ENCODE measurements around the gene ENTPD6. TPM values are rescaled to one million over a fixed set of nuclear protein-coding genes. Genes with fewer than 3 reads are reported as not detected.
"Not testable (repeated sequence)": the region's sequence is repeated elsewhere in the genome, so short reads cannot be mapped to it uniquely, and the experiment has no call there.

Gene ENTPD6
- total RNA-seq, 1 donor from 2014 or later = 57.8 TPM

DNA sequence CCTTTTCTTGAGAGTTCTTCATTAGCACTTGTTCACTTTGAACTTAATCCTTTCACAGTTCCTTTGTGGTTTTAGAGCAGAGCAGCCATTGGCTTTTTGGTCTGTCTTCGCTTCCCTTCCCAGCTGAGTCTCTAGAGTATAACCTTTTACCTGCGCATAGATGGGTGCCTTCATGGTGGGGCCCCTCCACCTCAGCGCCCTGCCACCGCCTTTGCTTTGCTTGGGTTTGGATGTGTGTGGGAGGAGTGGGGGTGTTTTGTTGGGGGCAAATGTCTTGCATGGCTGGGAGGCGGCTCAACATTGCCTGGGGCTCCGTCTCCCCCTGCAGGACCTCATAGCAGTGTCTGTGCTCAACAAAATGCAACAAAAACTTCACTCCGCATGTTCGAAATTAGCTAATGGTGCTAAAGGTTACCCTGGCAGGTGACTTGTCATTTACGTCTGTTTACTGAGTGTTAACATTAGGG is 64.3 kb downstream of the ENTPD6 start:
- peaks cover 58% of the 10 kb centered on the region for H4K20me1 ChIP-seq (ENCODE audit: insufficient read depth, low read length)
- peaks cover 33% of the 10 kb centered on the region for H3K36me3 Mint-ChIP-seq (ENCODE audit: low read depth, unreplicated experiment)
- H2AFZ ChIP-seq (ENCODE audit: low read depth, low read length) = no peak overlapping the region
- no peaks in the 10 kb centered on the region for H3K9me3 Mint-ChIP-seq (ENCODE audit: unreplicated experiment)
- FAIRE-seq = no peak
- H3K27me3 Mint-ChIP-seq (ENCODE audit: low read depth, unreplicated experiment) = no peaks in the 10 kb centered on the region
- no peak overlapping the region for H3K4me2 ChIP-seq (ENCODE audit: low read length)
- H3K27ac ChIP-seq (ENCODE audit: low read depth, low read length) = no peak overlapping the region
- peaks cover 6% of the 10 kb centered on the region for H3K36me3 ChIP-seq (ENCODE audit: insufficient read depth, low read length)
- H3K9ac ChIP-seq (ENCODE audit: low read length) = no peak overlapping the region
- H3K79me2 ChIP-seq (ENCODE audit: insufficient read depth, low read length) = peaks cover 68% of the 10 kb centered on the region
- TF ChIP-seq, protein P1, sequence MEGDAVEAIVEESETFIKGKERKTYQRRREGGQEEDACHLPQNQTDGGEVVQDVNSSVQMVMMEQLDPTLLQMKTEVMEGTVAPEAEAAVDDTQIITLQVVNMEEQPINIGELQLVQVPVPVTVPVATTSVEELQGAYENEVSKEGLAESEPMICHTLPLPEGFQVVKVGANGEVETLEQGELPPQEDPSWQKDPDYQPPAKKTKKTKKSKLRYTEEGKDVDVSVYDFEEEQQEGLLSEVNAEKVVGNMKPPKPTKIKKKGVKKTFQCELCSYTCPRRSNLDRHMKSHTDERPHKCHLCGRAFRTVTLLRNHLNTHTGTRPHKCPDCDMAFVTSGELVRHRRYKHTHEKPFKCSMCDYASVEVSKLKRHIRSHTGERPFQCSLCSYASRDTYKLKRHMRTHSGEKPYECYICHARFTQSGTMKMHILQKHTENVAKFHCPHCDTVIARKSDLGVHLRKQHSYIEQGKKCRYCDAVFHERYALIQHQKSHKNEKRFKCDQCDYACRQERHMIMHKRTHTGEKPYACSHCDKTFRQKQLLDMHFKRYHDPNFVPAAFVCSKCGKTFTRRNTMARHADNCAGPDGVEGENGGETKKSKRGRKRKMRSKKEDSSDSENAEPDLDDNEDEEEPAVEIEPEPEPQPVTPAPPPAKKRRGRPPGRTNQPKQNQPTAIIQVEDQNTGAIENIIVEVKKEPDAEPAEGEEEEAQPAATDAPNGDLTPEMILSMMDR (IDR thresholded peaks at IDR 0.05; ENCODE audit: insufficient read depth, low read depth, low read length) = no peak
- no peak for TF ChIP-seq EZH2 (IDR thresholded peaks at IDR 0.05; ENCODE audit: insufficient read depth, low read length)
- H3K27me3 ChIP-seq (ENCODE audit: insufficient read depth, low read length) = no peaks in the 10 kb centered on the region
- DNase-seq (ENCODE audit: low read depth) = no peak
- H3K4me3 Mint-ChIP-seq (ENCODE audit: unreplicated experiment) = no peak overlapping the region
- H3K4me1 Mint-ChIP-seq (ENCODE audit: low read depth, unreplicated experiment) = peaks cover 12% of the 10 kb centered on the region
- H3K4me3 ChIP-seq (ENCODE audit: insufficient read depth, low read depth, low read length) = no peak overlapping the region
- H3K4me1 ChIP-seq (ENCODE audit: insufficient read depth, low read length) = no peaks in the 10 kb centered on the region
- H3K9me3 ChIP-seq (ENCODE audit: insufficient read depth, low read depth, low read length) = no peaks in the 10 kb centered on the region
- no peak overlapping the region for H3K27ac Mint-ChIP-seq (ENCODE audit: unreplicated experiment)

DNA sequence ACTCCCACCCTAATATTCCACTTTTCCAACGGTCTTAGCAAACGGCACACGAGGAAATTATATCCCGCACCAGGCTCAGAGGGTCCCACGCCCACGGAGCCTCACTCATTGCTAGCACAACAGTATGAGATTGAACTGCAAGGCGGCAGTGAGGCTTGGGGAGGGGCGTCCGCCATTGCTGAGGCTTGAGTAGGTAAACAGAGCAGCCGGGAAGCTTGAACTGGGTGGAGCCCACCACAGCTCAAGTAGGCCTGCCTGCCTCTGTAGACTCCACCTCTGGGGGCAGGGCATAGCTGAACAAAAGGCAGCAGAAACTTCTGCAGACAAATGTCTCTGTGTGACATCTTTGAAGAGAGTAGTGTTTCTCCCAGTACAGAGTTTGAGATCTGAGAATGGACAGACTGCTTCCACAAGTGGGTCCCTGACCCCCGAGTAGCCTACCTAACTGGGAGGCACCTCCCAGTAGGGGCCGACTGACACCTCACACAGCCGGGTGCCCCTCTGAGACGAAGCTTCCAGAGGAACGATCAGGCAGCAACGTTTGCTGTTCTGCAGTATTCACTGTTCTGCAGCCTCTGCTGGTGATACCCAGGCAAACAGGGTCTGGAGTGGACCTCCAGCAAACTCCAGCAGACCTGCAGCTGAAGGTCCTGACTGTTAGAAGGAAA is 65.4 kb downstream of the ENTPD6 start:
- not testable (repeated sequence) for H3K4me2 ChIP-seq (ENCODE audit: low read length); H3K4me3 Mint-ChIP-seq (ENCODE audit: unreplicated experiment); H3K9me3 Mint-ChIP-seq (ENCODE audit: unreplicated experiment); H3K4me3 ChIP-seq (ENCODE audit: insufficient read depth, low read depth, low read length); H3K27ac Mint-ChIP-seq (ENCODE audit: unreplicated experiment); H3K27ac ChIP-seq (ENCODE audit: low read depth, low read length); H2AFZ ChIP-seq (ENCODE audit: low read depth, low read length); H3K9me3 ChIP-seq (ENCODE audit: insufficient read depth, low read depth, low read length); H3K36me3 ChIP-seq (ENCODE audit: insufficient read depth, low read length); DNase-seq (ENCODE audit: low read depth); H3K4me1 ChIP-seq (ENCODE audit: insufficient read depth, low read length); H3K27me3 ChIP-seq (ENCODE audit: insufficient read depth, low read length); H3K27me3 Mint-ChIP-seq (ENCODE audit: low read depth, unreplicated experiment); FAIRE-seq; H3K9ac ChIP-seq (ENCODE audit: low read length)
- peaks cover 62% of the 10 kb centered on the region for H3K79me2 ChIP-seq (ENCODE audit: insufficient read depth, low read length)
- Mint-ChIP-seq H3K36me3 (ENCODE audit: low read depth, unreplicated experiment) (peaks cover 34% of the 10 kb centered on the region), H3K4me1 (ENCODE audit: low read depth, unreplicated experiment) (peaks cover 10% of the 10 kb centered on the region)
- H4K20me1 ChIP-seq (ENCODE audit: insufficient read depth, low read length) = peaks cover 52% of the 10 kb centered on the region

DNA sequence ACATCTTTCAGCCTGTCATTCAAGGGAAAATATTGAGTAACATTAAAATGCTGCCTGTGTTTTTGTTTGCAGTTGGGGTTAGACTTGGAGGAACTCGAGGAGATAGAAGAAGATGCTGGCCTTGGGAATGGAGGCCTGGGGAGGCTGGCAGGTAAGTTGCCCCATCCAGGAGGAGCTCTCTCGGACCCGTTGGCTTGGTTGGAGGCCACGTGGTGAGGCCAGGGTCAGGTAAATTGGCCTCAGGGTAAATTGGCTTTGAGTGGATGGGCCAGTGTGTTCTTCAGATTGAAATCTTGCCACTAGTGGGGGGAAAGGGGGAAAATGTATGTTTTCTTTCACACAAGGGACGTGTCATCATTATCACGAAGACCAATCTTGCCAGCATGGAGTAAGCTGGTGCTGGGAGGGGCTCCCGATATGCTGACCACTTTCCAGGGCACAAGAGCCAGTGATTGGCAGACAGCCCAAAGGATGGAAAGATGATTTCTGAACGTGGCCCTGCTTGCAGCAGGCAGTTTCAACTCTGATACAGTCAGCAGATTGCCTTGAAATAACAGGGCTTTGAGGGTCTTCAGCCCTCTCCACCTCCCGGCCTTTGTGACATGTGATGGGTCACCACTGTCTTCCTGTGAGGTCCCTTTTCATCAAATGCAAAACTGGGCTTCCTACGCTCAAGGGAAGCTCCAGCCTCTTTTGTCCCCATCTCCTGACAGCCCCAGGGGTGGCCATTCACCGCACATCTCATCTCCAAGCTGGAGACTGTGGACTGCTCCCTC is 73.7 kb downstream of the ENTPD6 start:
- H3K27me3 ChIP-seq (ENCODE audit: insufficient read depth, low read length) = no peaks in the 10 kb centered on the region
- peaks cover 7% of the 10 kb centered on the region for H3K4me1 Mint-ChIP-seq (ENCODE audit: low read depth, unreplicated experiment)
- H3K27me3 Mint-ChIP-seq (ENCODE audit: low read depth, unreplicated experiment) = no peaks in the 10 kb centered on the region
- TF ChIP-seq EZH2 (IDR thresholded peaks at IDR 0.05; ENCODE audit: insufficient read depth, low read length) = no peak
- TF ChIP-seq, protein P1 (IDR thresholded peaks at IDR 0.05; ENCODE audit: insufficient read depth, low read depth, low read length) = no peak
- peaks cover 61% of the 10 kb centered on the region for H4K20me1 ChIP-seq (ENCODE audit: insufficient read depth, low read length)
- no peak overlapping the region for H3K27ac ChIP-seq (ENCODE audit: low read depth, low read length)
- H3K4me2 ChIP-seq (ENCODE audit: low read length) = no peak overlapping the region
- H3K79me2 ChIP-seq (ENCODE audit: insufficient read depth, low read length) = peaks cover 74% of the 10 kb centered on the region
- peaks cover 16% of the 10 kb centered on the region for H3K36me3 Mint-ChIP-seq (ENCODE audit: low read depth, unreplicated experiment)
- H3K9me3 Mint-ChIP-seq (ENCODE audit: unreplicated experiment) = no peaks in the 10 kb centered on the region
- DNase-seq (ENCODE audit: low read depth) (no peak), FAIRE-seq (no peak)
- H3K4me1 ChIP-seq (ENCODE audit: insufficient read depth, low read length) = no peaks in the 10 kb centered on the region
- H3K4me3 Mint-ChIP-seq (ENCODE audit: unreplicated experiment) = no peak overlapping the region
- no peak overlapping the region for H3K27ac Mint-ChIP-seq (ENCODE audit: unreplicated experiment)
- no peak overlapping the region for H2AFZ ChIP-seq (ENCODE audit: low read depth, low read length)
- H3K36me3 ChIP-seq (ENCODE audit: insufficient read depth, low read length) = peaks cover 35% of the 10 kb centered on the region
- no peak overlapping the region for H3K4me3 ChIP-seq (ENCODE audit: insufficient read depth, low read depth, low read length)
- no peak overlapping the region for H3K9ac ChIP-seq (ENCODE audit: low read length)
- no peaks in the 10 kb centered on the region for H3K9me3 ChIP-seq (ENCODE audit: insufficient read depth, low read depth, low read length)
